ENCODE data around the gene PRKCZ. TPM values are rescaled to one million over a fixed set of nuclear protein-coding genes. Genes with fewer than 3 reads are reported as not detected.

Gene PRKCZ
- total RNA-seq, 2 experiments from 2014 or later: 6.8 to 7.0 TPM

DNA sequence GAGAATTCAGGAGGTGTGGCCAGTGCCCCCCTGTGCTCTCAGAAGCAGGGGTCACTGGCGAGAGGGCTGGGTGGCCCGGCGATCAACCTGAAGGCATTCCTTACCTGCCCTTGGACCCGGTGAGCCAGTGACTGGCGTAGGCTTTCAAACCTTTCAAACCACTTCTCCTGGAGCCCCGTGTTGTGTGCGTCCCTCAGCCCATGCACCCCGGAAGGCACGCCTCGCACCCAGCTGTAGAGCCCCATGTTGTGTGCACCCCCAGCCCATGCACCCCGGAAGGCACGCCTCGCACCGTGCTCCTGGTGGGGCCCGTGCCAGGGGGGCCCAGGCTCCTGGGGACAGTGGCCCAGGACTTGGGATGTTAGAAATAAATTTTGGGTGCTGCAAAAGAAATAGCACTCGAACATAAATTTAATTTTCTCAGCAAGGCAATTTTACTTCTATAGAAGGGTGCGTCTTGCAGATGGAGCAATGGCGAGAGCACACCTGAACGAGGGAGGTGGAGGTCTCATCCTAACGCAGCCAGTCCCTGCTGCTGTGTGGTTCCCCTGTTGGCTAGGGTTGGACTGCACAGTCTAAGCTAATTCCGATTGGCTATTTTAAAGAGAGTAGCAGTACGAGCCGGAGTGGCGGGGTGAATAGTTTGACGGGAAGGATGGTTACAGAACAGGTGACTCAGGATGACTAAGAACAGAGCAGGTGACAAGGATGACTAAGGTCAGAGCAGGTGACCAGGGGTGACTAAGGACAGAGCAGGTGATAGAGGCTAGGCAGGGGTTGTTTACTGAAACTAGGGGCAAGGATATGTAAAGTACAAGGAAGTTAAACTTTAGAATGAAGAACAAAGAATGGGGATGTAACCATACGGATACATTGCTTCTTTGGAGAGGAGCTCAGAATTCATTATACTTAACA lies 47.4 kb downstream of the PRKCZ start:
- intact Hi-C loops (cut with micrococcal nuclease): no loop called here
- Mint-ChIP-seq H3K36me3 (ENCODE audit: low read depth) (peaks cover 6% of the 10 kb centered on the region), H3K4me1 (ENCODE audit: low read depth) (no peaks in the 10 kb centered on the region), H3K9me3 (peaks cover 5% of the 10 kb centered on the region), H3K4me3 (no peak overlapping the region), H3K27ac (no peak overlapping the region), H3K27me3 (ENCODE audit: low read depth) (no peaks in the 10 kb centered on the region)
- no peak for DNase-seq
- CTCF ChIA-PET: interaction anchor here (1.0 kb wide), 1 partner anchor 14 kb away, joined by 3 read pairs; no protein-coding TSS in a partner anchor

DNA sequence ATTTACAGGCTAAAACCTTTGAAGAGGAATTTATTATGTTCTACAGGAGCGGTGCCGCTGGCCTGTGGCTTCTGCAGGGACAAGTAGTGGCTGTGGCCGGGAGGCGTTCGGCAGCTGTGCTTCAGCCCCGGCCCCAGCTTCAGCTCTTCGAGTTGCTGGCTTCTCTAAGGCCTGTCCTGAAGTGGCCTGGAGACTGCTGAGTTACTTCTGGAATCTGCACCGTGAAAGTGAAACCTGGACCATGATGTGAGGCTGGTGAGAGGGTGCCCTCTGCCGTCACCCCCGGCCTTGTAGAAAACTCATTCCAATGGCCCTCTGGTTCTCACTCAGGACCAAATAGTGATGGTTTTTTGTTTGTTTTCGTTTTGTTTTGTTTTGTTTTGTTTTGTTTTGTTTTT lies 48.1 kb downstream of the PRKCZ start:
- H3K9me3 Mint-ChIP-seq: peaks cover 5% of the 10 kb centered on the region
- no peak for DNase-seq
- H3K27me3 Mint-ChIP-seq (ENCODE audit: low read depth): no peaks in the 10 kb centered on the region
- H3K36me3 Mint-ChIP-seq (ENCODE audit: low read depth): peaks cover 6% of the 10 kb centered on the region
- H3K4me1 Mint-ChIP-seq (ENCODE audit: low read depth): no peaks in the 10 kb centered on the region
- intact Hi-C loops (cut with micrococcal nuclease): no loop called here
- H3K27ac Mint-ChIP-seq: no peak overlapping the region
- CTCF ChIA-PET: interaction anchor here (1.0 kb wide), 1 partner anchor 15 kb away, joined by 3 read pairs; no protein-coding TSS in a partner anchor
- H3K4me3 Mint-ChIP-seq: no peak overlapping the region

DNA sequence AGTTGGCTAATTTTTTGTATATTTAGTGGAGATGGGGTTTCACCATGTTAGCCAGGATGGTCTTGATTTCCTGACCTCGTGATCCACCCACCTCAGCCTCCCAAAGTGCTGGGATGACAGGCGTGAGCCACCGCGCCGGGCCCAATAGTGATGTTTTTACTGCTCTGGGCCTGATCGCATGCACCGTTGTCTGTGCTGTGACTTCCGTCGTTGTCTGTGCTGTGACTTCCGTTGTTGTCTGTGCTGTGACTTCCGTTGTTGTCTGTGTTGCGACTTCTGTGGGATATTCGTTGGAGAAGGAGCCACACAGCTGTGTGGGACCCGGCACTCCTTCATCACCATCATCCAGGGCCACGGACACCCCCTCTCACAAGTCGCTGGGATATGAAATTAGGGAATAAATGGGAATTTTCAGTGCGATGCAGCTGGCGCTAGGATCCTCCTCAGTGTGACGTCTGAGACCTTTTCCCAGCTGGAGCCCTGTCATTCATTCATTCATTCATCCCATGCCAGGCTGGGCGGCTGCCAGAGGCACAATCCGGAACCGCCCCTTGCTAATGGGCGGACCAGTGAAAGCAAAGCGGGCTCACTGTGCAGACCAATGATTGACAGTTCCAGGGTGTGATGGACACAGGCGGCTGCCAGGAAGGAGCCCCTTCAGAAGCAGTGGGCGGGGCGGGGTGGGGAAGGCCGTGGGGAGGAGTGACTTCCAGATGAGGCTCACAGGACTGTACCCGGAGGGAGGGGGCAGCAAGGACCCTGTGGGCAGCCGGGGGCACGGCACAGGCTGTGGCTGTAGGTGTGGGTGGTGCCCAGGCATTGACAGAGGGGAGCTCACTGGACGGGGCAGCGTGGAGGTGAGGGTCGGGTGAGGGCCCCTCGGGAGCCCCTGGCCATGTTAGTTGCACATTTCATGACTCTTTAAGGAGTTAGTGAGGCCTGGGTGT lies 48.9 kb downstream of the PRKCZ start:
- Mint-ChIP-seq H3K9me3 (peaks cover 5% of the 10 kb centered on the region), H3K27me3 (ENCODE audit: low read depth) (no peaks in the 10 kb centered on the region), H3K27ac (no peak overlapping the region), H3K36me3 (ENCODE audit: low read depth) (peaks cover 6% of the 10 kb centered on the region), H3K4me1 (ENCODE audit: low read depth) (no peaks in the 10 kb centered on the region), H3K4me3 (no peak overlapping the region)
- no peak for DNase-seq
- intact Hi-C loops (cut with micrococcal nuclease): no loop called here
- CTCF ChIA-PET: no interaction called here

DNA sequence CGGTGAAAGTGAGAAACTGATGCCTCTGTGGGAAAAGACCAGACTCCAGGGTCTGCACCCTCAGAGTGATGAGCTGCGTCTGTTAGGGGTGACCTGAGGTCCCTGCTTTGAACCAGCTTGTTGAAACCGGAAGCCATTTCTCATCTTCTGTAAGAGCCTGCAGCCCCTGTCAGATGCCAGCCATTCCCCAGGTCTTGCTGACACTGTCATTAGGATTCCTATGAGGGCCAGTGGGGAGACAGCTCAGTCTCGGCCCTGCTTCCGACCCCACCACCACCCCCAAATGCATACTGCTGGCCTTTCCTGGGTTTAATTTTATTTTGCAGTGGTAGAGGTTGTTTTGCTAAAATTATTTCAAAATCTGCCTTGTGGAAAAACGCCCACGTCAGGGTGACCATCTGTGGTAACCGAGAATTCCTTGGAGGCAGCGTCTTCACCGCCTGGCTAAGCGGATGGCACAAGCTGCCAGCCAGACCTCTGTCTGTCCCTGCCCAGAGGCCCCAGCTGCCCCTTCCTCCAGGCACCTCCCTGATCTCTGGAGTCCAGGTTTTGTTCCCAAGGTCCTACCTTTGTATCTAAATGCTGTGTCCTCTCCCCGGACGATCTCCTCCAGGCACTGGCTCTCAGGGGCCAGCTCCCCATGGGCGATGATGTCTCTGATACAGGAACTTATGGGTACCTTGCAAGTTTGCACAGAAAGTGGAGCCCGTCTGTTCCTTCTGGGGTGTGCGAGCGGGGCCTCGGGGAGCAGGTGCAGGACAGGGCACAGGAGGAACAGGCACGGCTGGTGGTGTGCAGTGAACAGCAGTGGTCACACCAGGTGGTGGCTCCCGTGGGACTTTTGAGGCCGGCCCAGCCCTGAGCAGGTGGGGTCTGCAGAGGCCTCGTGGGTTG lies 49.9 kb downstream of the PRKCZ start:
- no peak overlapping the region for H3K27ac Mint-ChIP-seq
- no peaks in the 10 kb centered on the region for H3K27me3 Mint-ChIP-seq (ENCODE audit: low read depth)
- H3K4me1 Mint-ChIP-seq (ENCODE audit: low read depth): no peaks in the 10 kb centered on the region
- CTCF ChIA-PET: no interaction called here
- H3K4me3 Mint-ChIP-seq: no peak overlapping the region
- no peak for DNase-seq
- peaks cover 5% of the 10 kb centered on the region for H3K9me3 Mint-ChIP-seq
- peaks cover 6% of the 10 kb centered on the region for H3K36me3 Mint-ChIP-seq (ENCODE audit: low read depth)
- intact Hi-C loops (cut with micrococcal nuclease): no loop called here

DNA sequence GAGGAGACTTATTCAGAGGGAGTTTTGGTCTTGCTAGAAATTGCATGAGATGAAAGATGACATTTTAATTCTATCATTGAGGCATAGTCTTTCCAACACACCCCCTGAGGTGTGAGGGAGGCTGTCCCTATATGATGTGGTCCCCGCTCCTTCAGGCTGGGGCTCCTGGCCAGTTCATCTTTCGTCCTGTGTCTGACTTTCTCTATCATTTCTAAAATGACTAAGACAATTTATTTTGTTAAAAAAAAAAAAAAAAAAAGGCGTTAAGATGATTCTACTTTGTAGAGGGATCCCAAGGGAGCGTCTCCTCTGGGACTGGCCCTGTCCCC lies 50.5 kb downstream of the PRKCZ start:
- Mint-ChIP-seq H3K4me3 (no peak overlapping the region), H3K27ac (no peak overlapping the region), H3K9me3 (peaks cover 5% of the 10 kb centered on the region), H3K4me1 (ENCODE audit: low read depth) (no peaks in the 10 kb centered on the region), H3K27me3 (ENCODE audit: low read depth) (no peaks in the 10 kb centered on the region), H3K36me3 (ENCODE audit: low read depth) (peaks cover 6% of the 10 kb centered on the region)
- intact Hi-C loops (cut with micrococcal nuclease): no loop called here
- CTCF ChIA-PET: no interaction called here
- no peak for DNase-seq

DNA sequence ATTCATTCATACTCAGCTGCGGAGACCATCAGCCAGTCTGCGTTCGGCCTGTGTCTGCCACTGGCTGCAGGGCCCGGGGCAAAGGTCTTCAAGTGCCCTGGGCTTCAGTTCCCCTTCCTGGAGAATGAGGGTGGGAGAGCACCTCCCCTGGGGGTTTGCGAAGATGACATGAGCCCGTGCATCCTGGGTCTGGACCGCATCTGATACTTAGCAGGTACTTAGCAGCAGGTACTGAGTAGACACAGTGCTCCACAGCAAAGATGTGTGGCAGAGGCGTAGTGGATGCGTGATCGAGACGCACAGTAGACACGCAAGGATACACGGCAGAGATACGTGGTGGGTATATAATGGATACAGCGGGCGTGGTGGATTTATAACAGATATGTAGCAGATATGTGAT lies 51.3 kb downstream of the PRKCZ start:
- peaks cover 6% of the 10 kb centered on the region for H3K36me3 Mint-ChIP-seq (ENCODE audit: low read depth)
- H3K9me3 Mint-ChIP-seq: peaks cover 5% of the 10 kb centered on the region
- intact Hi-C loops (cut with micrococcal nuclease): no loop called here

DNA sequence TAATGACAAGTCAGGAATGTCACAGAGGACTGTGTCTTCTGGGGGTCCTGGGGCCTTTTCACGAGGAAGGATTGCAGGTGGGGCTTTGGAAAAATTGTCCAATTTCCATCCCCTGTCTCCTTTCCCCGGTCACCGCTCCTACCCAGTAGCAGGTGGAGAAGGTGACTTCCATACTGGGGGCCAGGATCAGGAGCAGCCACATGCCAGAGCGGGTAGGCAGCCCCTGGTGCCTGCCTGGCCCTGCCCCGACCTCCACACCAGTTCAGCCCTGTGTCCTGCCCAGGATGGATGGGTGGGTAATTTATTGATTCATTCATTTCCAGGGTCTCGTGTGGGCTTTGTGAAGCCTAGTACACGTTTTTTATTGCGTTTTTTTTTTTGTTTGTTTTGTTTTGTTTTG lies 51.7 kb downstream of the PRKCZ start:
- no peak for DNase-seq
- H3K27me3 Mint-ChIP-seq (ENCODE audit: low read depth): no peaks in the 10 kb centered on the region
- H3K9me3 Mint-ChIP-seq: peaks cover 5% of the 10 kb centered on the region
- H3K4me3 Mint-ChIP-seq: no peak overlapping the region
- no peaks in the 10 kb centered on the region for H3K4me1 Mint-ChIP-seq (ENCODE audit: low read depth)
- intact Hi-C loops (cut with micrococcal nuclease): no loop called here
- H3K36me3 Mint-ChIP-seq (ENCODE audit: low read depth): peaks cover 6% of the 10 kb centered on the region
- CTCF ChIA-PET: no interaction called here
- no peak overlapping the region for H3K27ac Mint-ChIP-seq

More for the DNA sequence above, 51.3 kb downstream of the PRKCZ start:
- CTCF ChIA-PET: no interaction called here
- no peak for DNase-seq
- H3K27ac Mint-ChIP-seq: no peak overlapping the region
- no peak overlapping the region for H3K4me3 Mint-ChIP-seq
- no peaks in the 10 kb centered on the region for H3K4me1 Mint-ChIP-seq (ENCODE audit: low read depth)
- H3K27me3 Mint-ChIP-seq (ENCODE audit: low read depth): no peaks in the 10 kb centered on the region

DNA sequence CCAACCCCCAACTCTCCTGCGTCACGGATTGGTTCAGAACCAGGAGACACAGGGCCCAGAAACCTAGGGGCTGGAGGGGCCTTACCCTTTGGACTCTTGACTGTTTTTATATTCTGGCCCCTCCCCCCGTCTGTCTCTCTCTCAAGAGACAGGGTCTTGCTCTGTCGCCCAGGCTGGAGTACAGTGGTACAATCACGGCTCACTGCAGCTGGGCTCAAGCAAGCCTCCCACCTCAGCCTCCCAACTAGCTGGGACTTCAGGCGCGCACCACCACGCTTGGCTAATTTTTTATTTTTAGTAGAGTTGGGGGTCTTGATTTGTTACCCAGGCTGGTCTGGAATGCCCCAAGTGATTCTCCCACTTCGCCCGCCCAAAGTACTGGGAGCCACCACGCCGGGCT lies 52.5 kb downstream of the PRKCZ start:
- intact Hi-C loops (cut with micrococcal nuclease): no loop called here
- no peak for DNase-seq
- Mint-ChIP-seq H3K36me3 (ENCODE audit: low read depth) (peaks cover 5% of the 10 kb centered on the region), H3K4me1 (ENCODE audit: low read depth) (no peaks in the 10 kb centered on the region), H3K27me3 (ENCODE audit: low read depth) (no peaks in the 10 kb centered on the region), H3K4me3 (no peak overlapping the region), H3K27ac (no peak overlapping the region), H3K9me3 (peaks cover 3% of the 10 kb centered on the region)
- CTCF ChIA-PET: no interaction called here

DNA sequence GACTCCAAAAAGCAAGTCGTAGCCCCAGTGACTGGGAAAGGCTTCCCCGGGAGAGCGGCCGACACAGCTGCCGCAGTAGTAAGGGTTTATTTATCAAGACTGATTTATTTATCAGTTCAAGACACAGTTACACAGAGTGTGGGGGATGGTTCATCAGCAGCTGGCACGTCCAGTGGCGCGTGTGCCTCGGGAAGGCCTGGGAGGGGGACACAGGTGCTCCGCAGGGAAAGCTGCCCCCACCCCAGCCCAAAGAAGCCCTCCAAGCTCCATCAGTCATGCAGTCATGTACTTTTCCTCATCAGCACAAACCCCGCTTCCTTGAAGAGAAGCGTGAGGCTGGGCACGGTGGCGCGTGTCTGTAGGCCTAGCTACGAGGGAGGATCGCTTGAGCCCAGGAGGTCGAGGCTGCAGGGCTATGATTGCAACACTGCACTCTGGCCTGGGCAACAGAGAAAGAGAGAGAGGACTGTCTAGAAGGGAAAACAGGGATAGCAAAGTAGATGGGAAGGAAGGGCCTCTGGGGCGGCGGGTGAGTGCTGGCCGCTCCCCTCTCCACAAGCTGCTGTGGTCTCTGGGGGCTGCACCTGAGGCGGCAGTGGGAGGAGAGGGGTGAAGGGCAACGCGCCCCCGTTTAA lies 53.2 kb downstream of the PRKCZ start:
- CTCF ChIA-PET: interaction anchor here (1.0 kb wide), 1 partner anchor 71 kb away, joined by 3 read pairs; no protein-coding TSS in a partner anchor
- Mint-ChIP-seq H3K4me1 (ENCODE audit: low read depth) (no peaks in the 10 kb centered on the region), H3K27me3 (ENCODE audit: low read depth) (no peaks in the 10 kb centered on the region), H3K9me3 (no peaks in the 10 kb centered on the region), H3K36me3 (ENCODE audit: low read depth) (peaks cover under 1% of the 10 kb centered on the region), H3K27ac (no peak overlapping the region), H3K4me3 (no peak overlapping the region)
- DNase-seq: no peak
- intact Hi-C loops (cut with micrococcal nuclease): no loop called here

DNA sequence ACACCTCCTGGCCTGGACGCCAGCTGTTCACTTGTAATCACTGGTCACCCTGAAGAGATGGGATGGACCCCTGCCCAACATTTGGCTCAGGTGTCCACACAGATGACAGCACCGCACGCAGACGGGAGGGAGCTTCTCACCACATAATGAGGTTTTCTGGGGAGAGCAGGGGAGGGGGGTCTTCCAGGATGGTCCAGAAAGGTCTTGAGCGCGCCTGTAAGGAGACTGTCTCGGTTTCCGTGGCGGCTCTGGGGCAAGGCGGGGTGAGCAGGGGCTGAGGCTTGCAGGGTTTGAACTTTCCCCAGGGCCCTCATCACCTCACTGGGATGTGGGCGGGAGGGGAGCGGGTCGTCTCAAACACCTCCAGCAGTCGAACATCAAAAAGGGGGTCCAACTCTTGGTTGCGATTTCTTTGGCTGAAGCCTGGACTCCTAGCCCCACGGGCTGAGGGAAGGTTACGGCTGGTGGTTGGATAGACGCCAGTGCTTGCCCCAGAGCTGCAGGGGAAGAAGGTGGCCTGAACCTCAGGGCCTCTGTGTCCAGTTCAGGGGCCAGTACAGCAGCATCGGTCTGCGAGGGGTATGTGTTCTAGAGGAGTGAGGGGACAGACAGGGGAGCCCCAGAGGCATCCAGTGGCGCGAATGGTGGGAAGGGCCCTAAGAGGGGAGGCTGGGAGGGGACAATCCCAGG lies 53.8 kb downstream of the PRKCZ start:
- no peaks in the 10 kb centered on the region for H3K36me3 Mint-ChIP-seq (ENCODE audit: low read depth)
- H3K4me1 Mint-ChIP-seq (ENCODE audit: low read depth): no peaks in the 10 kb centered on the region
- intact Hi-C loops (cut with micrococcal nuclease): no loop called here
- CTCF ChIA-PET: interaction anchor here (1.0 kb wide), 1 partner anchor 71 kb away, joined by 3 read pairs; no protein-coding TSS in a partner anchor
- H3K27me3 Mint-ChIP-seq (ENCODE audit: low read depth): no peaks in the 10 kb centered on the region
- no peak overlapping the region for H3K4me3 Mint-ChIP-seq
- H3K9me3 Mint-ChIP-seq: no peaks in the 10 kb centered on the region
- no peak for DNase-seq
- no peak overlapping the region for H3K27ac Mint-ChIP-seq

Measured in activated naive CD4-positive, alpha-beta T cell treated with anti-CD3 and anti-CD28 coated beads for 36 hours (primary cell).